ENCODE results near the gene CYBA. TPM values are rescaled to one million over a fixed set of nuclear protein-coding genes. Genes with fewer than 3 reads are reported as not detected.

CYBA gene
- total and polyA plus RNA-seq, 10 of the 15 experiments (the other 5 are each of a cell fraction or from before 2014, with no cell fraction given) = 0.55 to 598 (median 258) TPM

DNA sequence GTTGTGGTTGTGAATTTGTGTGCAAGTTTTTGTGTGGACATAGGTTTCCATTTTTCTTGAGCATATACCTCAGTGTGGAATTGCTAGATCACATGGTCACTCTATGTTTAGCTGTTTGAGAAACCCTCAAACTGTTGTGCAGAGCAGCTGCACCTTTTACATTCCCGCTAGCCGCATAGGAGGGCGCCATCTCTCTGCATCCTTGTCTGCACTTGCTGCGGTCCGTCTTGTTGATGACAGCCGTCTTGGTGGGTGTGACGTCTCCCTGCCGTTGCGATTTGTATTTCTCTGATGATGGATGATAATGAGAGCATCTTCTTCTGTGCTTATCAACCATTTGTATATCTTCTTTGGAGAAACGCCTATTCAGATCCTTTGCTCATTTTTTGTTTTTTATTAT lies 37.6 kb downstream of the CYBA start (continued):
- TF ChIP-seq, protein P1, sequence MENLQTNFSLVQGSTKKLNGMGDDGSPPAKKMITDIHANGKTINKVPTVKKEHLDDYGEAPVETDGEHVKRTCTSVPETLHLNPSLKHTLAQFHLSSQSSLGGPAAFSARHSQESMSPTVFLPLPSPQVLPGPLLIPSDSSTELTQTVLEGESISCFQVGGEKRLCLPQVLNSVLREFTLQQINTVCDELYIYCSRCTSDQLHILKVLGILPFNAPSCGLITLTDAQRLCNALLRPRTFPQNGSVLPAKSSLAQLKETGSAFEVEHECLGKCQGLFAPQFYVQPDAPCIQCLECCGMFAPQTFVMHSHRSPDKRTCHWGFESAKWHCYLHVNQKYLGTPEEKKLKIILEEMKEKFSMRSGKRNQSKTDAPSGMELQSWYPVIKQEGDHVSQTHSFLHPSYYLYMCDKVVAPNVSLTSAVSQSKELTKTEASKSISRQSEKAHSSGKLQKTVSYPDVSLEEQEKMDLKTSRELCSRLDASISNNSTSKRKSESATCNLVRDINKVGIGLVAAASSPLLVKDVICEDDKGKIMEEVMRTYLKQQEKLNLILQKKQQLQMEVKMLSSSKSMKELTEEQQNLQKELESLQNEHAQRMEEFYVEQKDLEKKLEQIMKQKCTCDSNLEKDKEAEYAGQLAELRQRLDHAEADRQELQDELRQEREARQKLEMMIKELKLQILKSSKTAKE (IDR thresholded peaks at IDR 0.05; ENCODE audit: low read depth, poor library complexity, severe bottlenecking) = no peak
- TF ChIP-seq, protein P2, sequence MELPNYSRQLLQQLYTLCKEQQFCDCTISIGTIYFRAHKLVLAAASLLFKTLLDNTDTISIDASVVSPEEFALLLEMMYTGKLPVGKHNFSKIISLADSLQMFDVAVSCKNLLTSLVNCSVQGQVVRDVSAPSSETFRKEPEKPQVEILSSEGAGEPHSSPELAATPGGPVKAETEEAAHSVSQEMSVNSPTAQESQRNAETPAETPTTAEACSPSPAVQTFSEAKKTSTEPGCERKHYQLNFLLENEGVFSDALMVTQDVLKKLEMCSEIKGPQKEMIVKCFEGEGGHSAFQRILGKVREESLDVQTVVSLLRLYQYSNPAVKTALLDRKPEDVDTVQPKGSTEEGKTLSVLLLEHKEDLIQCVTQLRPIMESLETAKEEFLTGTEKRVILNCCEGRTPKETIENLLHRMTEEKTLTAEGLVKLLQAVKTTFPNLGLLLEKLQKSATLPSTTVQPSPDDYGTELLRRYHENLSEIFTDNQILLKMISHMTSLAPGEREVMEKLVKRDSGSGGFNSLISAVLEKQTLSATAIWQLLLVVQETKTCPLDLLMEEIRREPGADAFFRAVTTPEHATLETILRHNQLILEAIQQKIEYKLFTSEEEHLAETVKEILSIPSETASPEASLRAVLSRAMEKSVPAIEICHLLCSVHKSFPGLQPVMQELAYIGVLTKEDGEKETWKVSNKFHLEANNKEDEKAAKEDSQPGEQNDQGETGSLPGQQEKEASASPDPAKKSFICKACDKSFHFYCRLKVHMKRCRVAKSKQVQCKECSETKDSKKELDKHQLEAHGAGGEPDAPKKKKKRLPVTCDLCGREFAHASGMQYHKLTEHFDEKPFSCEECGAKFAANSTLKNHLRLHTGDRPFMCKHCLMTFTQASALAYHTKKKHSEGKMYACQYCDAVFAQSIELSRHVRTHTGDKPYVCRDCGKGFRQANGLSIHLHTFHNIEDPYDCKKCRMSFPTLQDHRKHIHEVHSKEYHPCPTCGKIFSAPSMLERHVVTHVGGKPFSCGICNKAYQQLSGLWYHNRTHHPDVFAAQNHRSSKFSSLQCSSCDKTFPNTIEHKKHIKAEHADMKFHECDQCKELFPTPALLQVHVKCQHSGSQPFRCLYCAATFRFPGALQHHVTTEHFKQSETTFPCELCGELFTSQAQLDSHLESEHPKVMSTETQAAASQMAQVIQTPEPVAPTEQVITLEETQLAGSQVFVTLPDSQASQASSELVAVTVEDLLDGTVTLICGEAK (IDR thresholded peaks at IDR 0.05; ENCODE audit: borderline replicate concordance) = no peak

DNA sequence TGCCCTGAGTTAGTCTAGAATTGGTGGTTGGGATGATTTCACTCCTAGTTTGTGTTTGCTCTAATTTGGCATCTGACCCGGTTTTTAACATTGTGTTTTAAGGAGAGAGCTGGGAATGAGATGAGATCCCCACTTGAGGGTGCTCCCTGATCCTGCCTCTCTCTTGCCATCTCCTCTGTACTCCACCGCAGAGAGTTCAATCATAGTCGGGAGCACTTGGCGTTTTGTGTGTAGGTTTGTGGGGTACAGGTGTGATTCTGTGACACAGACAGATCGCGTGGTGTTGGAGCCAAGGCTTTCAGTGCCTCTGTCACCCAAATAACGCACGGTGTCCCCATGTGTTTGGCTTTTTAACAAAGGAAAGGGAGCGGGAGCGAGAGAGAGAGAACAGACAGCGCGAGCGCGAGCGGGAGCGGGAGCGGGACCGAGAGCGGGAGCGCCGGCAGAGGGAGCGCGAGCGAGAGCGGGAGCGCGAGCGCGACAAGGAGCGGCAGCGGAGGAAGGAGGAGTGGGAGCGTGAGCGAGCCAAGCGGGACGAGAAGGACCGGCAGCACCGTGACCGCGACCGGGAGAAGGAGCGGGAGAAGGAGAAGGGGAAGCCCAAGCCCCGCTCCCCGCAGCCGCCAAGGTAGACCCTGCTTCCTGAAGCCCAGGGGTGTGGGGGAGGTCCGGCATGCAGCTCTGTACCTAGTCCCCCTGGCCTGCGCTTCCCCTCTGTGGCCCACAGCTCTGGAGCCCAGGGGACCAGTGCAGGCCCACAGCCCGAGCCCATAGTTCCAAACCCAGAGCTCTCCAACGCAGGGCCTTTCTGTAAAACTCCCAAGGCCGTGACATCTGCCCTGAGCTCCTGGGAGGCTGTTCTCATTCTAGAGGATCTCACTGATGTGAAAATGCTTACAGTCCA lies 39.7 kb downstream of the CYBA start:
- no peak for FAIRE-seq
- no peak for DNase-seq (ENCODE audit: low read depth, low spot score)
- ChIA-PET RAD21 (ENCODE audit: unreplicated experiment) (no interaction called here), CTCF (no interaction called here), SMC1A (ENCODE audit: uncharacterized antibody, unreplicated experiment) (no interaction called here), POLR2A (no interaction called here)
- Histone ChIP-seq H3K4me3 (no peak overlapping the region), H2AFZ (ENCODE audit: control insufficient read depth, low read depth, low read length) (no peak overlapping the region), H3K9me3 (replicated peaks; ENCODE audit: control insufficient read depth, insufficient read depth, low read length) (no peaks in the 10 kb centered on the region), H3K9ac (ENCODE audit: control insufficient read depth, insufficient read depth, low read length) (no peak overlapping the region), H3K36me3 (ENCODE audit: control insufficient read depth in 2 of 2, insufficient read depth in 2 of 2, low read length in 1 of 2) (peaks cover 13 to 33% of the 10 kb centered on the region in 2 experiments), H3K4me1 (ENCODE audit: control insufficient read depth, insufficient read depth, low read length) (peaks cover 7% of the 10 kb centered on the region), H3K27me3 (replicated peaks in 1 of 2; ENCODE audit: control insufficient read depth in 2 of 2, insufficient read depth in 2 of 2, low read length in 1 of 2) (no peaks in the 10 kb centered on the region), H3K79me2 (ENCODE audit: control insufficient read depth, insufficient read depth, low read length) (no peaks in the 10 kb centered on the region), H3K27ac (ENCODE audit: control insufficient read depth, insufficient read depth) (no peak overlapping the region), H4K20me1 (ENCODE audit: control insufficient read depth, insufficient read depth) (no peaks in the 10 kb centered on the region), H3K4me2 (ENCODE audit: control insufficient read depth, insufficient read depth) (no peak overlapping the region)
- intact Hi-C loops (cut with micrococcal nuclease; ENCODE audit: unreplicated experiment) (no loop called here), in situ Hi-C loops (cut with MboI) (no loop called here)
- WGBS (ENCODE audit: insufficient coverage, insufficient replicate concordance, low lambda C conversion rate, missing lambda C conversion rate) = 99% methylated on average over 33 of the region's 49 CpGs
- BruUV-seq (replicated peaks) = no TSS peak
- no peak for ATAC-seq
- no peak for TF ChIP-seq BRCA1 (IDR thresholded peaks at IDR 0.05; ENCODE audit: low read depth, low read length)
- TF ChIP-seq, protein P3, sequence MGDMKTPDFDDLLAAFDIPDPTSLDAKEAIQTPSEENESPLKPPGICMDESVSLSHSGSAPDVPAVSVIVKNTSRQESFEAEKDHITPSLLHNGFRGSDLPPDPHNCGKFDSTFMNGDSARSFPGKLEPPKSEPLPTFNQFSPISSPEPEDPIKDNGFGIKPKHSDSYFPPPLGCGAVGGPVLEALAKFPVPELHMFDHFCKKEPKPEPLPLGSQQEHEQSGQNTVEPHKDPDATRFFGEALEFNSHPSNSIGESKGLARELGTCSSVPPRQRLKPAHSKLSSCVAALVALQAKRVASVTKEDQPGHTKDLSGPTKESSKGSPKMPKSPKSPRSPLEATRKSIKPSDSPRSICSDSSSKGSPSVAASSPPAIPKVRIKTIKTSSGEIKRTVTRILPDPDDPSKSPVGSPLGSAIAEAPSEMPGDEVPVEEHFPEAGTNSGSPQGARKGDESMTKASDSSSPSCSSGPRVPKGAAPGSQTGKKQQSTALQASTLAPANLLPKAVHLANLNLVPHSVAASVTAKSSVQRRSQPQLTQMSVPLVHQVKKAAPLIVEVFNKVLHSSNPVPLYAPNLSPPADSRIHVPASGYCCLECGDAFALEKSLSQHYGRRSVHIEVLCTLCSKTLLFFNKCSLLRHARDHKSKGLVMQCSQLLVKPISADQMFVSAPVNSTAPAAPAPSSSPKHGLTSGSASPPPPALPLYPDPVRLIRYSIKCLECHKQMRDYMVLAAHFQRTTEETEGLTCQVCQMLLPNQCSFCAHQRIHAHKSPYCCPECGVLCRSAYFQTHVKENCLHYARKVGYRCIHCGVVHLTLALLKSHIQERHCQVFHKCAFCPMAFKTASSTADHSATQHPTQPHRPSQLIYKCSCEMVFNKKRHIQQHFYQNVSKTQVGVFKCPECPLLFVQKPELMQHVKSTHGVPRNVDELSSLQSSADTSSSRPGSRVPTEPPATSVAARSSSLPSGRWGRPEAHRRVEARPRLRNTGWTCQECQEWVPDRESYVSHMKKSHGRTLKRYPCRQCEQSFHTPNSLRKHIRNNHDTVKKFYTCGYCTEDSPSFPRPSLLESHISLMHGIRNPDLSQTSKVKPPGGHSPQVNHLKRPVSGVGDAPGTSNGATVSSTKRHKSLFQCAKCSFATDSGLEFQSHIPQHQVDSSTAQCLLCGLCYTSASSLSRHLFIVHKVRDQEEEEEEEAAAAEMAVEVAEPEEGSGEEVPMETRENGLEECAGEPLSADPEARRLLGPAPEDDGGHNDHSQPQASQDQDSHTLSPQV (IDR thresholded peaks at IDR 0.05) = no peak

All from GM12878 (cell line).